Right kidney (tissue), 9 donors: ENCODE results near the gene RTL9.
"Not testable (repeated sequence)": the region's sequence is repeated elsewhere in the genome, so short reads cannot be mapped to it uniquely, and the experiment has no call there.

Source experiments
- DNase-seq: peaks from one replicate; pipeline ENCODE4 v3.0.0-alpha.2; 2016
- long read RNA-seq, 8 donors: transcript quantifications; one replicate each; lab custom pipeline, GENCODE V29; 2026

Gene RTL9
- long read RNA-seq, donor 1 = 0 reads
- long read RNA-seq, donor 2 = 0 reads
- long read RNA-seq, donor 3 = 0 reads
- long read RNA-seq, donor 4 = 0 reads
- long read RNA-seq, donor 5 = 0 reads
- long read RNA-seq, donor 6 = 0 reads
- long read RNA-seq, donor 7 = 0 reads
- long read RNA-seq, donor 8 = 0 reads

DNA sequence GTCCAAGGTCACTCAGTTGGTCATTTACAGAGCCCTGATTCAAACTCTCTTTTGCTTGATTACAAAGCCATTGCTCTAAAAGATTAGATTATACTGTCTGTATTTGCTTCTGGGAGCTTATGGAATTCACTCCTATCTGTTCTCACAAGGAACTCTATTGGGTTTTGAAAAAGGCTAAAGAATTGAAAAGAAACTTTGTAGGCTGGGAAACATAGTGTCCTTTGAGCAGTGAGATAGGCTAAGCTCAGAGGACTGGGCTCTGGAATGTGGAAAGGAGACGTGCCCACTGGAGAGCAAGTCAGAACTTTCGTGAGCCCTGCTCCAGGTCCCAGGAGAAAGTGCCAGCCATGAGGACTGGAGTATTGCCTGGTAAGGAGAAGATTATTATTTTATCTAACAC, at the start of gene RTL9:
Gene RTL9 (plus strand): TSS at position 301 of the 400 bp plus-strand sequence. CDS start 91,770 bp downstream, outside the sequence.
- DNase-seq = no peak

DNA sequence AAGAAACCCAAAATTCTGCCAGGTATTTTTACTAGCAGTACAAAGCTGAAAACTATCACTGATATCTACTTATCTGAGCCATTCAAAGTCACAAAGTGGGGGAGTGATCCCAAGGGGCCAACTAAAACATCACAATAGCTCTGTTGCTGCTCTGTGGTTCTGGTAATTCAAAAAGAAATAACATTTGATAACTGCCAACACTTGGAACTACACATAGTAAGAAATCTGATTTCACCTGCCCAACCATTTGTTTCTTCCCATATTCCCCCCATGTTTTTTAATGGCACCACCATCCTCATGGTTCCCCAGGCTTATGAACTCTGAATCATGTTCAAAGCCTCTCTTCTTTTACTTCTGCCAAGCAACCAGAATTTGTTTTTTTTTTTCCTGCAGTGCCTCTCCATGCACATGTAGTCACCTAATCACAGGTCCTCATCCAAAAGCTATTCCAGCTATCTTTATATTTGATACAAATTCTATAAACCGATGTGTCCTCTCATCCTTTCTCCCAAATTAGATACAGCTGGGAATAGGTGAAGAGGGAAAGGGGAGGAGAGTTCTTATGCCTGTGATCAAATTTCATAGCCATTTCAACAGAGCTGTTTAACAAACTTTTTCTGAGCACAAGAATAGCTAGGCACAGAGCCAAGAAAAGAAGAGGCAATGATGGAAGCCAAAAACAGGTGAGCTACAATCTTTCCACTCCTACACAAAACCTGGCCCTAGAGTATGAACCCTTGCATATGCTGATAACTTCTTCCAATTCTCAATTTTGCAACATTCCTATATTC, 48.5 kb upstream of the RTL9 start:
- no peak for DNase-seq

DNA sequence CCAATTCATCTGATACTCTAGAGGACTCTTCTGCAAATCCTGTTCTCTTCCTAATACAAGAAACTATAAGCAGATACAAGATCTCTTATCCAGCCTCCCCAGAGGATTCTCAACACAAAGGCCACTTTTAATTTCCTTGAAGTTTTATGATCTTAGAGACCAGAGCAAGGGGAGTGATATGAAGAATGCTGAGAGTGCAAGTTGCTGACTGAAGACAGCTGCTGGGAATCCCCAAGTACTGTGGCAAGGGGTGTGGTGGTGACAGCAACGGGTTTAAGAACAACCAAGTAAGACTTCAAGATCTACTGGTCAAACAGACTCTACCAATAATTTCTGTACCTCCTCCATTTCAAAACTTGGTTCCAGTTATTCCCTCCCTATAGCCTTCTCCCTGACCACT, 47.8 kb upstream of the RTL9 start:
- no peak for DNase-seq

DNA sequence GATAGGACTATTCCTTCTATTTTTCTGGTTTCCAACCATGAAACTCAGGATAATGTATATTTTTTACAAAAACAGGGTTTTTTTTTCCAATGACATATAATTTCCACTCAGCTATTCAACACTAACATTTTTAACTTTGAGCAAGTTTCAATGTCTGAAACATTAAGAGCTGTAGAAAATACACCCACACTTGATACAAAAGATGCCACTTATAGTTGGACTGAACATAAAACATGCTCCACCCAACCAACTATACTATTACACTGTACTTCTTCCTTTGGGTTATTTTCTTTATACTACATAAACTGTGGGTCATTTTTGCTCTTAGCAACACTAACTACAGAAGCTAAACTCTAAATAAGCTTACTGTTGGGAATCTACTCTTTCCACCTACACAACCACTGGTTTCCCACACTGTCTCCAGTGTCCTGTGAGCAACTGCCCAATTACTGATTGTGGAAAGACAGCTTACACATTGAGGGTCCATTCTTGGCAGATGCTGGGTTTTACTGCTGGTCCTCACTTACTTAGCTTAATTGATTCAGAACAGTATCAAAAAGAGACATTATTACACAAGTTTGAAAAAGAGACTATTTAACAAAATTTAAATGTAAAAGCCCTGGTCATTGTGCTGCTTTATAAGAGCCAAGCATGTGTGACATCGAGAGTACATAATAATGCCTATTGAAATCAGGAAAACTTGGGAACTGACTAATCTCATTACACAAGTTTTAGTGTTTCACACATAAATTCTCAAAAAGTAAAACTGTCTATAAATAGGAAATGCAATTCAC, 47.0 kb upstream of the RTL9 start:
- DNase-seq = no peak

DNA sequence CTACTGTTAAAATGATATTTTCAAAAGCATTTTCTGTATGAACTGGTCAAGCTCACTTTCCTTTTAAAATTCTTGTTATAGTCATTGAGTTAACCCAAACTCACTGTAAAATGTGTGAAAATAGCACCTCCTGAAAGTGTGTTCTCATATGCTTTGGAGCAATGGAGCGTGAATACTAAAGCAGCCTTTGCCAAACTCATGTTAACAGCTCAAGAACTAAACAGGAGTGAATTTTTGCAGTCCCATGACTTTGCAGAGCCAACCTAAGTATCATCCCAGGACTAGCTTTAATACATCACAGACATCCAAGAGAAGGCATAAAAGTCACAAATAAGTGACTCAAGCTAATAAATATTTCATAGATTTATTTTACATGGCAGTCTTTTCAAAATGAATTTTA, 43.1 kb upstream of the RTL9 start:
- DNase-seq = no peak

DNA sequence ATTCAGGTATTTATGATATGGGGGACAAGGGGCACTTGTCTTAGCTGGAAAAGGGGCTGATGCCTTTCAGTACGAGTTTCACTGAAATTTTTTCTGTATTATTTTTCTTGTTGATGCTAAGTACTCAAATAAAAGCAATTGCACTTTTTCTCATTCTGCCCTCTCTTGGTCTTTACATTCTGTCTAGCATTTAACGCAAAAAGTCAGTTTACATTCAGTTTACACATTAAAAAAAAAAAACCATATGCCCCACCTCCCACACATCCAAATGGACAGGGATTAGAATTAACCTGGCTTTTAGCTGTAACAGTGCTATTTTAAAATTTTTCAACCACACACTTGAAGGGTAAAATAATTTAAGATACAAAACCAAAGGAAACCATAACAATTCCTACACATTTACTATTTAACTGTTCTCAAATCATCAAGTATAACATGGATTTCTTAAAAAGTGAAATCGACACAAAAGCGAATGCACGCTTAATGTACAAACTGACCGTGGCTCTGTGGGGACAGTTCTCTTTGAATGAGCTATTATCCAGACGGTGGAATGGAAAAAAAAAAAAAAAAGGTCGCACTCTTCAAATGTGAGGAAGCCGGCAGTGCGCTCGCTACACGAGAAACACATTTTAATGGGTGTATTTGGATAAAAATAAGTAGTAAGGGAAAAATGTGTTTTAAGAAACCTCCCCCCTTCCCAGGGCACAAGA, 42.1 kb upstream of the RTL9 start:
- DNase-seq = no peak

DNA sequence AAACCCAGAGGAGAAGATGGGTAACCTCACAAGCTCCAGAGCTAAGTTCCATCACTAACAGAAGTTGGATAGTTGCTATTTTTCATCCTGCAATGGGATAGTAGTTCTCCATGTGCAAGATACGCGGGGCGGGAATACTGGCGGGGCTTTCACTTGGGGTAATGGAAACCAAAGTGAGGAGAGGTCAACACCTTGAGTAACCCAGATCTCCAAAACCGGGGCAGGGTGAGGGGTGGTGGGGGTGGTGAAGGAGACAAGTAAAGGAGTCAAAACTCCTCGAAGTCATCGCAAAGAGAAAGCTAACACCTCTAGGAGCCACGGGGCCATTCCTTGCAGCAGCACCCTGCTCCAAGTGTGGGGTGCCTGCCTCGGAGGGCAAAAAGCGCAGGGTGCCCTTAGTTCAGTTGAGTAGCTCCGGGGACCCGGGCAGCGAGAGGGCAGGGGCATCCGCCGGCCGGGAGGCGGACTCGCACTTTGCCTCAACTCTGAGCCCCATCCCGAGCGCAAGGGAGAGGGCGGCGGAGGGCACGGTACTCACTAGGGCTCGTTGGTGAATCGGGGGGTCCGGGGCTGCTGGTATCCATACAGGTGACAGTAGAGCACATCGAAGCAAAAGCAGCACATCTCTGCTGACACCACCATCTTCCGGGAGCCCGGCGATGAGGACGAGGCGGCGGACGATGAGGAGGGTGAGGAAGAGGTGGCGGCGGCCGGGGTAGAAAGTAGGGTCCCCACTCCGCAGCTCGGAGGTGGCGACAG, 41.4 kb upstream of the RTL9 start:
- peak; percentile 42 for DNase-seq

DNA sequence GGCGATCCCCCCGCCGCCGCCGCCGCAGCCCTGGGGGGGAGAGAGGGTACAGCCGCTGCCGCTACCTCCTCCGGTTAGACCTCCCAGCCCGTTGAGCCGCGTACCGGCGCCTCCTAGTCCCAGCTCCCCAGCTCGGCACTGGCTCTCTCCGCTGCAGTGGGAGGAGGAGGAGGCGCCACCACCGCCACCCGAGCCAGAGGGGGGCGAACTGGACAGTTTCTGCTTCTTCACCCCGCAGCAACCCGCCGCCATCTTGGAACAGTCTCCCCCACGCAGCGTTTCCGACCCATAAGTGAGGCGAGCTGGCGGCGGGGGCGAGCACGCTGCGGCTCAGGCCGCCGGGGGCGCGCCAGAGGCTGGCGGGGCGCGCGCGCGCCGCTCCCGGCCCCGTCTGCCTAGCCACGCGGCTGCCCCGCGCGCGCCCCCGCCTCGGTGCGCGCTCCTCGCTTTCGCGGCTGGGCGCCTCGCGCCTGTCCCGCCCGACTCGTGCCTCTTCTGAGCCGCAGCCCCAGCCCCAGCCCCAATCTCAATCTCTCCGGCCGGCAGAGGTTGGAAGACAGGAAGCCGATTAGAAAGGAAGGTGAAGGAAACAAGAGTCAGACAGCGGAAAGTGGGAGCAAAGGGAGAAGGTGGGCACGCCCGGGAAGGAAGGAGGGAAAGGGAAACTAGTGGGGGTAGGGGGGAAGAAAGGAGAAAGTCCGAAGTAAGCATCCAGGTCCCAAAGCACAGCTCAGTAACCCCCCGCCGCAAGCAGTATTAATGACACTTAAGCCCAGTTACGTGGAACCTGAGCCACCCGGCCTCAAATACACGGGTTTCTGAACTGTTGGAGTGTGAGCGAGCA, 40.6 kb upstream of the RTL9 start, which contains the start of gene AMMECR1:
Gene AMMECR1 (minus strand): TSS at position 266 of the 844 bp plus-strand sequence. CDS start 14 bp downstream, at position 252.
- DNase-seq = peak; percentile 80

DNA sequence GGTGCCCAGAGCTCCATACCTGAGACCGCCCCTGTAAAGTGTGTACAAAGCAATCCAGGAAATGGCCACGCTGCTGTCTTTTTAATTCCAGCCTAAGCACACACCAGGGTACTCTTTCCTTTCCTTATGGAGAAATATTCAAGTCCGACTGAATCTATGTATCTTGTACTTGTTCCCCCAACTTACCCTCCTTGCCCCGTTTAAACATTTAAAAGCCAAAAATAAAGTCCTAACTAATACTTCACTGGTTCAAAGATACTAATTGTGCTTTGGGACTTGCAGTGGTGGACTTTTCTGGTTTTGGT, 40.0 kb upstream of the RTL9 start:
- DNase-seq = no peak

DNA sequence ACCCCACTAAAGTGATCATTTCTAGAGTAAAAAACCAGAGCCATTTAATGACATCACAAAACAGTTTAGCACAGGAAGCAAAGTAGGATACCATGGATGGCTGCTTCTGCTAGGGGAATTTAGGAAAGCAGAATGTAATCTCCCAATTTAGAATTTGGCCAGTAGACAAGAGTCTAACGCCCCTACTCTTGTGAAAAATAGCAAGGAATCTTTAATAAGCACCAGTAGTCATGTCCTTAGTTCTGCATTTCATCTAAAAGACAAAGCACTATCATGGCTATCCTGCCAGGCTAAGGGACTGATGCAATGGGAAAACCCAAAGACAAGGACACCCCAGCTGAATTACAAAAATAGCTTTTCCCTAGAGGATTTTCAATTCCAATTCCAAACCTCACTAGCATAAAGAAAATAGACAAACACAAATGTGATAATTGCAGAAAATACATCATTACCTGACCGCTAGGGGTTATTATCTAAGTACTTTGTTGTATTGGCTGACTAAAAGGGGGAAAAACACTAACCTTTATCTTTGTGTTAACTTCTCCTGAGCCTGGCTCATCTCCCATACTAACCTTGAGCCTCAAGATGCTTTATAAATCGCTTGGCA, 38.2 kb upstream of the RTL9 start:
- no peak for DNase-seq

DNA sequence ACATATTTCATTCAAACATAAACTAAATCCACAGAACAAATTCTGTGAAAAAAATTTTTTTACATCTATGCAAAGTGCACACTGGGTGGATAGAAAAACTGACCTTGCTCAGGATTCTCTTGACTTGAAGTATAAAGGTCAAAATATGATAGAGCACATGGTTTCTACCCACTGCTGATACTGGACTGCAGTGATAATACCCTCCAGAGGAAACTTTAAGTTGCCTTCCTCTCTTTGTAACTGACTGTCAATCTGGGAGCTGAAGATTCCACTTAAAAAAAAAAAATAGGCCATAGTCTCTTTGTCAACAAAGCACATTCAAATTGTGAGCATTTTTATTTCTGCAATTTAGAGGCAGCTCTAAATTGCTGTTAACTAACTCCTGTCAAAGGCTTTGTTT, 37.6 kb upstream of the RTL9 start:
- DNase-seq = no peak

DNA sequence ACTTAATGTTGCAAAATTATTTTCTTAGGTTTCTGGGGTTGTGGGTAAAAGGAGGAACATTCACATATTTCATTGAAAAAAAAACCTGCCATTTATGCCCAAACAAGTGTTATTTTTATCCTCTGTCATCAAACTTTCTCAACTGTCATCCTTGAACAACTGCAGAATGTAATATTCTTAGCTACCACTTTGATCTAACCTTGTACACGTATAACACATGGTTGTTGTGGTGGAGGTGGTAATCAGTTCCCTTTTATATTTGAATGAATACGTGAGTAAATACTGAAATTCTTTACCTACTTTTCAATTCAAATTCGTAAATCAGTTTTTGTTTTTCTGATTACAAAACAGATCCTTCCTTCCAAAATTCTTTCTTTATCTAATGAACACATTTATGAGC, 37.0 kb upstream of the RTL9 start:
- no peak for DNase-seq

DNA sequence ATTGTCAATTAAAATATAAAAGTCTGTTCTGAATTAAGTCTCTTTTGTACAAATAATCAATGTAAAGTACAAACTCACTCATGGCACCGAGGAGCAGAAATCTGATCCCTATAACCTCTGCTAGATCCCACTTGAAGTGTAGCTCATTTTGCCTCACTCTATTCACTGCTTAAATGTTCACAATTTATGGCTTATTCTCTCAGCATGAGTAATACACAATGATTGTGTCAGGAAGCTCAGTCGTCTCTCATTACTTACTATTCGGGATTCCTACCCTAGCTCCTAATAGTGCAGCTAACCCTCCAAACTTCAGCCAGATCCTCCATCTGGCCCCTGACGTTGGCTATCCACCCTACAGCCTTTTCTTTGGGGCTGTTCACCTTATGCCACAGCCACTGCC, 36.0 kb upstream of the RTL9 start:
- no peak for DNase-seq

DNA sequence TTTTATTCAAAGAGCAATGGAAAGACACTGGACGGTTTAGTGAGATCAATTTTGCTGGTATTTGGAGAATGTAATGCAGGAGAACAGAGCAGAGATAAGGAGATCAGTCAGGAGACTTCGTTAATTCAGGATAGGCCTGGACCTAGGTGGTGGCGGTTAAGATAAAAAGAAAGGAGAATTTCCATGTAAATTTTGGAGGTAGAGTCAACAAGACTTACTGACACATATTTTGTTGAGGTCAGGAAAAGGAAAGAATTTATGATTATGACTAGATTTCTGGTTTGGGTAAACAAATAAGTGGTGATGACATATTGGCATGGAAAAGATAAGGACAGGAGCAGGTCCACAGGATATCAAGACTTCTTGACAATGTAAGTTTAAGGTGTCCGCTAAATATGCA, 31.9 kb upstream of the RTL9 start:
- DNase-seq = no peak

DNA sequence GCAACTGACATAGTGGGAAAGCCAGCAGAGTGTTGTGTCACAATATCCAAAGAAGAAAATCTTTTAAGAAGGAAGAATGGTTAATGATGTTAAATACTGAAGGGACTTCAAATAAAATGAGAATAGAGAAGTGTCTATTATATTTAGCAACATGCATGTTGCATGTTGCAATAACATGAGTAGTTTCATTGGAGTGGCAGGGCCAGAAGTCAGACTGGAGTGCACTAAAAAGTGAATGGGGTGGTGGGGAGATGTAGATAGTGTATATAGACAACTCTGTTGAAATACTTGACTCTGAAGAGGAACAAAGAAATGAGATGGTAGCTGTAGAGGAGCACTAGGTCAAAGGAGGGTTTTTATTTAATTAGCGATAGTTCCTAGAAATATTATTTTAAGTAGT, 31.3 kb upstream of the RTL9 start:
- no peak for DNase-seq

DNA sequence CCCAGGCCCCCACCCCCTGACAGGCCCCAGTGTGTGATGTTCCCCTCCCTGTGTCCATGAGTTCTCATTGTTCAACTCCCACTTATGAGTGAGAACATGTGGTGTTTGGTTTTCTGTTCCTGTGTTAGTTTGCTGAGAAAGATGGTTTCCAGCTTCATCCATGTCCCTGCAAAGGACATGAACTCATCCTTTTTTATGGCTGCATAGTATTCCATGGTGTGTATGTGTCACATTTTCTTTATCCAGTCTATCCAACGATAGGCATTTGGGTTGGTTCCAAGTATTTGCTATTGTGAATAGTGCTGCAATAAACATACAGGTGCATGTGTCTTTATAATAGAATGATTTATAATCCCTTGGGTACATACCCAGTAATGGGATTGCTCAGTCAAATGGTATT, 30.0 kb upstream of the RTL9 start:
- not testable (repeated sequence) for DNase-seq

DNA sequence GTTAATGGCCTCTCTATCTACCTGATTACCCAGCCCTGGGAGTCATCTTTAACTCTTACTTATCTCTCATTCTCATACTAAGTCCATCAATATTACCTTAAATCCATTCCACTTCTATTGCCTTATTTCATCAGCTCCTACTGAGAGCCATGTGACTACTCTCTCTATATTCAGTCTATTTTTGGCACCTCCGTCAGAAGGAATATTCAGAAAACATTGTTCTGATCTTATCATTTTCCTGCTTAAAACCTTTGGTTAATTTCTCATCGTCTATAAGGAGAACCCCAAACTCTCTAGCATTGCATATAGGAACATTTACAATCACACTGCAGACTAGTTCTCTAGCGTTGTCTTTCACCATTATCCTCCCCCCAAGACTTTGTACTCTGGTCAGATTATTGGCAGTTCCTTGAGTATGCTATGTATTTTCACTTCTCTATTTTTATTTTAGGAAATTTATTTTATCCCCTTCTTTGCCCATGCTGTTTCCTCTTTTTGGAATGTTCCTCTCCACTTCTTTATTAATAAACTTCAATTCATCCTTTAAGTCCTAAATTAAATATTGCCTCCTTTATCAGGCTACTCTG, 27.1 kb upstream of the RTL9 start:
- no peak for DNase-seq

DNA sequence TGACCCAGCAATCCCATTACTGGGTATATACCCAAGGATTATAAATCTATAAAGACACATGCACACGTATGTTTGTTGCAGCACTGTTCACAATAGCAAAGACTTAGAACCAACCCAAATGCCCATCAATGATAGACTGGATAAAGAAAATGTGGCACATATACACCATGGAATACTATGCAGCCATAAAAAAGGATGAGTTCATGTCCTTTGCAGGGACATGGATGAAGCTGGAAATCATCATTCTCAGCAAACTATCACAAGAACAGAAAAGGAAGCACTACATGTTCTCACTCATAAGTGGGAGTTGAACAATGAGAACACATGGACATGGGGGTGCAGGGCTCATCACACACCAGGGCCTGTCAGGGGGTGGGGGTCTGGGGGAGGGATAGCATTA, 25.2 kb upstream of the RTL9 start:
- DNase-seq = not testable (repeated sequence)

DNA sequence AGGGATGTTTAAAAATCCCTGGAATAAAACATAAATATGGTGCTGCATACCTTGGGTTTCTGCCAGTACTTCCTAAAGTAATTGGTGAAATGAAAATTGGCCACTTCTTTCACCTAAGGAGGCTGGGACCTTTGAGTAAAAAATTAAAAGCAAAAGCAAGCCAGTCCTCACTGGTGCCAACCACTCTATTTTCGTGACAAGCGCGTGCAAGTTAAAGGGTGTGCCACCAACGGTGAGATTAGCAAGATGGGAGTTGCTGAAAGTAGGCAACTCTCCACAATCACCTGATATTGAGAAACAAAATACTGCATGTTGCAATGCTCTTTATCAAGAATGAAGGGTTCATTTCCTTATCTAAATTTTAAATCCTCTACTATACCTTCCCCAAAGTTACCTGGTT, 19.7 kb upstream of the RTL9 start:
- DNase-seq = no peak
